CD4-positive, alpha-beta T cell treated with Interleukin-12 subunit alpha and Interleukin-12 subunit beta, for 1 hour (primary cell): Measurements from ENCODE around the gene POU2AF2.
"Not testable (repeated sequence)": the region's sequence is repeated elsewhere in the genome, so short reads cannot be mapped to it uniquely, and the experiment has no call there.

Experiments used
- DNase-seq: peaks from one replicate; pipeline ENCODE4 v3.0.0-alpha.2; 2020

POU2AF2 gene

GRCh38 chr11:111259896-111260295 is 14.4 kb downstream of the POU2AF2 start:
- DNase-seq, result no peak

GRCh38 chr11:111260811-111261210 is 15.3 kb downstream of the POU2AF2 start:
- no peak for DNase-seq

- DNase-seq, result no peak
Observed at GRCh38 chr11:111264646-111265045, 19.1 kb downstream of the POU2AF2 start.

GRCh38 chr11:111265421-111265820 is 19.9 kb downstream of the POU2AF2 start:
- no peak for DNase-seq

- not testable (repeated sequence) for DNase-seq
Observed at GRCh38 chr11:111268303-111268702, 22.8 kb downstream of the POU2AF2 start.

- DNase-seq, result no peak
Observed at GRCh38 chr11:111269146-111269868, 23.8 kb downstream of the POU2AF2 start.

- no peak for DNase-seq
Observed at GRCh38 chr11:111272420-111272819, 26.9 kb downstream of the POU2AF2 start.

GRCh38 chr11:111282562-111283075 is 37.1 kb downstream of the POU2AF2 start:
- no peak for DNase-seq

- no peak for DNase-seq
Observed at GRCh38 chr11:111283945-111284481, 38.5 kb downstream of the POU2AF2 start.

GRCh38 chr11:111285189-111286091 is 39.9 kb downstream of the POU2AF2 start:
- no peak for DNase-seq

GRCh38 chr11:111291764-111292163 is 46.2 kb downstream of the POU2AF2 start:
- DNase-seq, result no peak

- not testable (repeated sequence) for DNase-seq
Observed at GRCh38 chr11:111292408-111292807, 46.9 kb downstream of the POU2AF2 start.

- DNase-seq, result no peak
Observed at GRCh38 chr11:111296196-111296595, 50.7 kb downstream of the POU2AF2 start.

- DNase-seq, result no peak
Observed at GRCh38 chr11:111297696-111298095, 52.2 kb downstream of the POU2AF2 start.

- no peak for DNase-seq
Observed at GRCh38 chr11:111298413-111299100, 53.0 kb downstream of the POU2AF2 start, which contains the start of gene POU2AF3. Gene POU2AF3 (plus strand): TSS chr11:111298546. CDS start chr11:111298582, 36 bp downstream.

- no peak for DNase-seq
Observed at GRCh38 chr11:111299101-111300026, 53.8 kb downstream of the POU2AF2 start.

- no peak for DNase-seq
Observed at GRCh38 chr11:111300569-111300968, 55.0 kb downstream of the POU2AF2 start.

GRCh38 chr11:111301004-111301841 is 55.7 kb downstream of the POU2AF2 start:
- DNase-seq, result no peak

GRCh38 chr11:111301842-111302118 is 56.3 kb downstream of the POU2AF2 start:
- DNase-seq, result no peak

- no peak for DNase-seq
Observed at GRCh38 chr11:111302298-111302697, 56.8 kb downstream of the POU2AF2 start.

GRCh38 chr11:111303461-111303860 is 57.9 kb downstream of the POU2AF2 start:
- DNase-seq, result no peak
